NB4 (cell line): Measurements from ENCODE around the gene OR9Q2.

ENCODE experiments used
- CTCF ChIP-seq: IDR thresholded peaks from one replicate; pipeline ENCODE4 v1.5.1; 2012; ENCODE audit warnings: low read depth, low read length
- POLR2A ChIP-seq: IDR thresholded peaks from 2 replicates; pipeline ENCODE4 v1.6.1; 2011; ENCODE audit warnings: mild to moderate bottlenecking; ENCODE audit not compliant: insufficient read length; ENCODE audit errors: extremely low read depth

- TF ChIP-seq CTCF (no peak), POLR2A (no peak)
Observed at GRCh38 chr11:58216476-58216875, 27.6 kb downstream of the OR9Q2 start.
